Upper lobe of right lung (tissue), 1 donor: Measurements from ENCODE around the gene FOXE1. TPM values are rescaled to one million over a fixed set of nuclear protein-coding genes. Genes with fewer than 3 reads are reported as not detected.

Experiments
- ATAC-seq: fragments of 200-7000 bp; cut with Tn5 transposase; one replicate; pipeline ENCODE4 v1.9.1; 2020; ENCODE audit warnings: mild to moderate bottlenecking, moderate library complexity
- DNase-seq: peaks from one replicate; pipeline ENCODE4 v3.0.0-alpha.2; 2020
- H3K27ac ChIP-seq: fragments of 200-600 bp; one replicate; pipeline ENCODE4 v1.8.0; 2022
- H3K27me3 ChIP-seq: fragments of 200-600 bp; one replicate; pipeline ENCODE4 v1.8.0; 2022; ENCODE audit warnings: mild to moderate bottlenecking
- H3K36me3 ChIP-seq: fragments of 200-600 bp; one replicate; pipeline ENCODE4 v1.8.0; 2022
- H3K4me1 ChIP-seq: fragments of 200-600 bp; one replicate; pipeline ENCODE4 v1.8.0; 2022
- H3K4me3 ChIP-seq: fragments of 200-600 bp; one replicate; pipeline ENCODE4 v1.8.0; 2022; ENCODE audit warnings: mild to moderate bottlenecking
- H3K9me3 ChIP-seq: fragments of 200-600 bp; one replicate; pipeline ENCODE4 v1.8.0; 2022
- intact Hi-C: fragments of 100-400 bp; cut with DNase I; formaldehyde crosslinking; loops from one replicate; pipeline ENCODE4 v1.11.0; 2022
- total RNA-seq: library from RNA; stranded (reverse); fragmentation: NEBNext Ultra II Directional; extraction: Animal tissue kit (Norgen Biotek cat#: 25700); gene quantifications from one replicate; pipeline ENCODE4 v1.2.1, GENCODE V29; 2021
- TF ChIP-seq, protein P1 (sequence below): fragments of 200-600 bp; IDR thresholded peaks from one replicate; pipeline ENCODE4 v1.8.0; 2022; ENCODE audit warnings: antibody characterized with exemption
- donor health status: DM: no; HTN: yes; CAD: no; lungs with severe emphysema.

The FOXE1 gene
- total RNA-seq, 1 donor from 2014 or later, result not detected

- H3K9me3 ChIP-seq, result peaks cover under 1% of the 10 kb centered on the region
- peaks cover 56% of the 10 kb centered on the region for H3K27me3 ChIP-seq
- TF ChIP-seq, protein P1, sequence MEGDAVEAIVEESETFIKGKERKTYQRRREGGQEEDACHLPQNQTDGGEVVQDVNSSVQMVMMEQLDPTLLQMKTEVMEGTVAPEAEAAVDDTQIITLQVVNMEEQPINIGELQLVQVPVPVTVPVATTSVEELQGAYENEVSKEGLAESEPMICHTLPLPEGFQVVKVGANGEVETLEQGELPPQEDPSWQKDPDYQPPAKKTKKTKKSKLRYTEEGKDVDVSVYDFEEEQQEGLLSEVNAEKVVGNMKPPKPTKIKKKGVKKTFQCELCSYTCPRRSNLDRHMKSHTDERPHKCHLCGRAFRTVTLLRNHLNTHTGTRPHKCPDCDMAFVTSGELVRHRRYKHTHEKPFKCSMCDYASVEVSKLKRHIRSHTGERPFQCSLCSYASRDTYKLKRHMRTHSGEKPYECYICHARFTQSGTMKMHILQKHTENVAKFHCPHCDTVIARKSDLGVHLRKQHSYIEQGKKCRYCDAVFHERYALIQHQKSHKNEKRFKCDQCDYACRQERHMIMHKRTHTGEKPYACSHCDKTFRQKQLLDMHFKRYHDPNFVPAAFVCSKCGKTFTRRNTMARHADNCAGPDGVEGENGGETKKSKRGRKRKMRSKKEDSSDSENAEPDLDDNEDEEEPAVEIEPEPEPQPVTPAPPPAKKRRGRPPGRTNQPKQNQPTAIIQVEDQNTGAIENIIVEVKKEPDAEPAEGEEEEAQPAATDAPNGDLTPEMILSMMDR, result no peak
- ATAC-seq, result no peak
- no peak overlapping the region for H3K27ac ChIP-seq
- H3K36me3 ChIP-seq, result no peaks in the 10 kb centered on the region
- no peak for DNase-seq
- intact Hi-C loops, result no loop called here
- no peaks in the 10 kb centered on the region for H3K4me1 ChIP-seq
- no peak overlapping the region for H3K4me3 ChIP-seq
Measured at GRCh38 chr9:97860451-97861147, 7.6 kb downstream of the FOXE1 start.

GRCh38 chr9:97861148-97861475, 8.1 kb downstream of the FOXE1 start:
- intact Hi-C loops, result no loop called here
- TF ChIP-seq, protein P1, result no peak
- H3K27ac ChIP-seq, result no peak overlapping the region
- DNase-seq, result no peak
- no peaks in the 10 kb centered on the region for H3K36me3 ChIP-seq
- no peak overlapping the region for H3K4me3 ChIP-seq
- no peaks in the 10 kb centered on the region for H3K4me1 ChIP-seq
- peaks cover 6% of the 10 kb centered on the region for H3K9me3 ChIP-seq
- H3K27me3 ChIP-seq, result peaks cover 53% of the 10 kb centered on the region
- no peak for ATAC-seq

DNA sequence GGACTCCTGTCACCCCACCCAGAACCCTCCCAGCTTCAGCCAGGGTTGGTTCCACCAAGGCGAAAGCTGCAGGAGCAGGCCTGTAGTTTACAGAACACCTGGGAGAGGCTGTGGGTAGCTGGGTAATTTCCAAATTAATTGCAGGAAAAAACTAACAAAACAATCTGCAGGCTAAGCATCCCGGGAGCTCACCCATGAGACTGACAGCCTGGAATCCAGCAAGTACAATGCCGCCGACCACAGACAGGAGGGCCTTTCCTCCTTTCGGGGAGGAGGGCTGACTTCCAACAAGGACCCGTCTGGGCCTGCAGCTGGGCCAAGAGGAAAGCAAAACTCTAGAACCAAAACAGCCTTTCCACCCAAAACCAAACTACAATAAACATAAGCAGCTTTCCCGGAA, 10.3 kb downstream of the FOXE1 start:
- Histone ChIP-seq H3K9me3 (peaks cover 9% of the 10 kb centered on the region), H3K36me3 (no peaks in the 10 kb centered on the region), H3K27ac (no peak overlapping the region), H3K4me3 (no peak overlapping the region), H3K27me3 (peaks cover 39% of the 10 kb centered on the region), H3K4me1 (no peaks in the 10 kb centered on the region)
- TF ChIP-seq, protein P1, result no peak
- intact Hi-C loops, result no loop called here
- DNase-seq (no peak), ATAC-seq (no peak)

DNA sequence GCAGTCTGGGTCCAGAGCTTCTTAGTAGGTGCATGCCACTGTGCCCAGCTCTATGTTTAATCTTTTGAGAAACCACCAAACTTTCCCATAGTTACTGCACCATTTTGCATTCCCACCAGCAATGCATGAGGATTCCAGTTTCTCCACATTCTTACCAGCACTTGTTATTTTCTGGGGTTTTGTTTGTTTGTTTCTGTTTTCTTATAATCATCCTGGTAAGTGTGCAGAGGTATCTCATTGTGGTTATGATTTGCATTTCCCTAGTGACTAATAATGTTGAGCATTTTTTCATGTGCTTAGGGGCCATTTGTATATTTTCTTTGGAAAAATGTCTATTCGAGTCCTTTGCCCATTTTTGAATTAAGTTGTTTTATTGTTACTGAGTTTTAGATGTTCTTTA, 11.4 kb downstream of the FOXE1 start:
- Histone ChIP-seq H3K9me3 (peaks cover 9% of the 10 kb centered on the region), H3K4me3 (no peak overlapping the region), H3K27ac (no peak overlapping the region), H3K36me3 (no peaks in the 10 kb centered on the region), H3K4me1 (no peaks in the 10 kb centered on the region), H3K27me3 (peaks cover 28% of the 10 kb centered on the region)
- intact Hi-C loops, result no loop called here
- DNase-seq (no peak), ATAC-seq (no peak)
- TF ChIP-seq, protein P1, result no peak

- DNase-seq, result no peak
- Histone ChIP-seq H3K27me3 (peaks cover 11% of the 10 kb centered on the region), H3K4me3 (no peak overlapping the region), H3K27ac (no peak overlapping the region), H3K4me1 (no peaks in the 10 kb centered on the region), H3K36me3 (no peaks in the 10 kb centered on the region), H3K9me3 (peaks cover 9% of the 10 kb centered on the region)
- intact Hi-C loops, result no loop called here
- ATAC-seq, result no peak
- TF ChIP-seq, protein P1, result no peak
Measured at GRCh38 chr9:97866300-97866699, 13.3 kb downstream of the FOXE1 start.

GRCh38 chr9:97866848-97867247, 13.8 kb downstream of the FOXE1 start:
- peaks cover 10% of the 10 kb centered on the region for H3K27me3 ChIP-seq
- no peak for DNase-seq
- H3K36me3 ChIP-seq, result no peaks in the 10 kb centered on the region
- TF ChIP-seq, protein P1, result no peak
- ATAC-seq, result no peak
- no peak overlapping the region for H3K4me3 ChIP-seq
- intact Hi-C loops, result no loop called here
- no peak overlapping the region for H3K27ac ChIP-seq
- H3K9me3 ChIP-seq, result peaks cover 9% of the 10 kb centered on the region
- no peaks in the 10 kb centered on the region for H3K4me1 ChIP-seq
